ENCODE results near the gene RFX3.

The RFX3 gene

DNA sequence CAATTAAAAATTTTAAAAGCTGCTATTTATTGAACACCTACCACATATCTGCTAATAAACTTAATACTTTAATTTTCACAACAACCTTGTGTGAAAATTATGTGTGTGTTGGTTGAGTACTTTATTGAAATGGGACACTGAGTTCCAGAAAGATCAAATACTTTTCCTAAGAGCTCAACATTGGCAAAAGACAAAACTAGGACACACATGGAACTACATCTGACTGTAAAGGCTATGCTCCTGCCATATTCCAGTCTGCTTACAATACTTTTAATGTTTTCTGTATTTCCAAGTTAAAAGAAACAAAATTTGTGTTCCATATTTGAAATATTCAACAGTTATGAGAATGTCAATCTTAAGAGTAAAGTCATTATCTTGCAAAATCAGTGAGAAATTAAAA lies 111.8 kb downstream of the RFX3 start:
- Mint-ChIP-seq H3K4me3 (no peak overlapping the region), H3K27me3 (ENCODE audit: low read depth) (no peaks in the 10 kb centered on the region), H3K27ac (no peak overlapping the region), H3K9me3 (no peaks in the 10 kb centered on the region), H3K36me3 (ENCODE audit: low read depth) (no peaks in the 10 kb centered on the region), H3K4me1 (ENCODE audit: low read depth) (no peaks in the 10 kb centered on the region)
- no peak for DNase-seq (ENCODE audit: low spot score)

DNA sequence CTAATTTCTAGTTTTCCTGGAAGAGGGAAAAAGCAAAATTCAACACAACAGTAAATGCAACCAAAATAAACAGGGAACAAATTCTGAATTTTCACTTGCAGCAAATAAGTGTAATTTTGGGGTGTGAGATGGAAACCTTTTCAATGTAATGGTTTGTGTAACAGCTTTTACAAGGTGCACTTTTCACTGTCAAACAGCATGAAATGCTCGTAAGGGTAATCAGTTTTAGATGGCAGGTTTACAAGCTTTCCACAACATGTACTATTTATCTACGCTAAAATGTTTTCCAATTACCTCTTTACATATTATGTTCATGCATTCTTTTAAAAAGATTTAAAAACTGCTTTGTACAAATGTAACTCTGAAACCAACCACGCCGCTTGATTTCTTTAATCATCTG lies 115.3 kb downstream of the RFX3 start:
- H3K36me3 Mint-ChIP-seq (ENCODE audit: low read depth), result no peaks in the 10 kb centered on the region
- H3K27me3 Mint-ChIP-seq (ENCODE audit: low read depth), result no peaks in the 10 kb centered on the region
- H3K4me3 Mint-ChIP-seq, result no peak overlapping the region
- H3K27ac Mint-ChIP-seq, result no peak overlapping the region
- H3K4me1 Mint-ChIP-seq (ENCODE audit: low read depth), result no peaks in the 10 kb centered on the region
- no peaks in the 10 kb centered on the region for H3K9me3 Mint-ChIP-seq
- no peak for DNase-seq (ENCODE audit: low spot score)

DNA sequence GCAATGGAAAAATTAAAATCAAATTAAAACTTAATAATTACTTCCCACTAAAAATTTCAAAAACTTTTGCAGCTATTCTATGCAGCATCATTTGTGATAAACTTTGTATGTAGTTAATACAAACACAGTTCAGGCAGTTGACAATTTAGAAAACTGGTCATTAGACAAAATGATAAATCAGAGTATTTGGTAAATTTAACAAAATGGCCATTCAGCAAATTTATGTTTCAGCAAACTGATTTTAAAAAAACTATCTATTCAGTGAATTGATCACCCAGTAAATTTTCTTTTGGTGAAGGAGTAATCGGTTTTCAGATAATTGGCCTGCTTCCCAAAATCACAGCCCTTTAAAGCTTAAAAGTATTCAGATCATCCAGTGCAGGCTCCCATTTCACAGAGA lies 116.3 kb downstream of the RFX3 start:
- no peak overlapping the region for H3K4me3 Mint-ChIP-seq
- no peaks in the 10 kb centered on the region for H3K4me1 Mint-ChIP-seq (ENCODE audit: low read depth)
- H3K9me3 Mint-ChIP-seq, result no peaks in the 10 kb centered on the region
- no peak for DNase-seq (ENCODE audit: low spot score)
- no peaks in the 10 kb centered on the region for H3K36me3 Mint-ChIP-seq (ENCODE audit: low read depth)
- H3K27ac Mint-ChIP-seq, result no peak overlapping the region
- H3K27me3 Mint-ChIP-seq (ENCODE audit: low read depth), result no peaks in the 10 kb centered on the region

DNA sequence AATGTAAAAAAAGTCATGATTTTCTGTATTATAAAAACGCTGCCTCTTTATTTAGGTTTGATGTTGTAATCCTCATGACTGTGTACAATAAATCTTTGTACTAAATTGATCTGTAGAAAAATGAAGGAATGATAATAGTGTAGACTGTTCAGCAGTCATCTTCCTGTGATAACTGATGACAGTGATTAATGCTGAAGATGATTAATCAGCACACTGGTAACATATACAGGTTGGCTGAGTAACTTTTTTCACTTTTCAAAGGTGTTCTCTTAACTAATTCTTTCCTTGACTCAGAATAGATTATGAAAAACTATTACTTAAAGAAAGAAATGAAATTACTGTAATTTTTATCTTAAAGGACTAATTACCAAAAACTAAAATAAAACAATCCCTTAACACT lies 122.5 kb downstream of the RFX3 start:
- Mint-ChIP-seq H3K9me3 (no peaks in the 10 kb centered on the region), H3K36me3 (ENCODE audit: low read depth) (peaks cover 5% of the 10 kb centered on the region), H3K27ac (no peak overlapping the region), H3K4me1 (ENCODE audit: low read depth) (peaks cover 3% of the 10 kb centered on the region), H3K27me3 (ENCODE audit: low read depth) (no peaks in the 10 kb centered on the region), H3K4me3 (no peak overlapping the region)
- no peak for DNase-seq (ENCODE audit: low spot score)

DNA sequence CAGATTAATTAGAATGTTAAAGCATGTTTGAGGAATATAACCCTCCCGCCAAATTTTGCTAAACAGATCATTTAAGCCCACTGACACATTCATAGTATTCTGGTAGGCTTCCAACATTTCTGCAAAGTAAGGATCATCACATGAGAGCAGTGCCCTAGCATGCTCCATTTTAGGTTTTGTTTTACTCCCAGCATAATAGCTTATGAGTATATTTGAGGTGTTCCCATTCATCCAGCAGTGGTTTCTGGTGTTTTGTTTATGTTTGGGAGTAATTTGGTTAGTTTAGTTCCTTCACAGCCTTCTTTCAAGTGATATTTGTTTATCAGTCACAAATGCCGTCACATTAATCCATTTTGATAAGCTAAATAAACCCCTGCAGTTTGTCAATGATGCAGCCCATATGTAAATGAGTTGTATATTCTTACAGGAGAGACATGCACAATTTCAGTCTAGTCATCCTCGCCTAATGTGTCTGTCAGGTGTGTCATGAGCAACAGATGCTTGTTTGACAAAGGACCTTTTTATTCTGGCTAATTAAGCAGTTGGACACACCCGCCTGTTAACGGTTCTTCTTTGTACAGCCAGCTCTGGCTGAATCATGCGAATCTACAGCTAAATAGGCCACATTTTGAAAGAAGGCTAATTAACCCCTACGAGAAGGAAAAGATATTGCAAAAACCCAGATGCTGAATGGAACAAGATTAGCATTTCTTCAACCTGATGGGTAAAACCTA lies 124.4 kb downstream of the RFX3 start:
- Mint-ChIP-seq H3K9me3 (peaks cover 9% of the 10 kb centered on the region), H3K4me1 (ENCODE audit: low read depth) (peaks cover 16% of the 10 kb centered on the region), H3K27me3 (ENCODE audit: low read depth) (no peaks in the 10 kb centered on the region), H3K4me3 (no peak overlapping the region), H3K36me3 (ENCODE audit: low read depth) (peaks cover 16% of the 10 kb centered on the region), H3K27ac (no peak overlapping the region)
- no peak for DNase-seq (ENCODE audit: low spot score)

DNA sequence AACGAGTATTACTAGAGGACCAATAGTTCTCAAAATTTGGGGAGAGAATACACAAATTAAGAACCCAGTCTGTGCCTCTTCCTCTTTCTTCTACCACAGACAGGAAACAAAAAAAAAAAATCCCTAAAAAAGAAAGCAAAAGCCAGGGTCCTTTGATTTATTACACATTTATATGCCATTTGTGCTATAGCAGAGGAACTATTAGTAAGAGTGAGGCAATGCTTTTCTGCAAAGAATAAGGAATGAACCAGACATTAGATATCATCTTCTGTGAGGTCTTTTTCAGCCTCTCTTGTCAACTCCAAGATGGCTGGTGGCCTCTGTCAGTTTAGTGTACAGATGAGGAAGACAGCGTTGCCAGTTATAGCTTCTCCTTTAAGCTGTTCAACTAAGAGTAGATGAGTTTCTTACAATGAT lies 127.6 kb downstream of the RFX3 start:
- Mint-ChIP-seq H3K9me3 (peaks cover 9% of the 10 kb centered on the region), H3K36me3 (ENCODE audit: low read depth) (peaks cover 26% of the 10 kb centered on the region), H3K4me1 (ENCODE audit: low read depth) (peaks cover 17% of the 10 kb centered on the region), H3K27ac (peak overlapping the region; percentile 42), H3K4me3 (peak overlapping the region; percentile 48), H3K27me3 (ENCODE audit: low read depth) (no peaks in the 10 kb centered on the region)
- no peak for DNase-seq (ENCODE audit: low spot score)

DNA sequence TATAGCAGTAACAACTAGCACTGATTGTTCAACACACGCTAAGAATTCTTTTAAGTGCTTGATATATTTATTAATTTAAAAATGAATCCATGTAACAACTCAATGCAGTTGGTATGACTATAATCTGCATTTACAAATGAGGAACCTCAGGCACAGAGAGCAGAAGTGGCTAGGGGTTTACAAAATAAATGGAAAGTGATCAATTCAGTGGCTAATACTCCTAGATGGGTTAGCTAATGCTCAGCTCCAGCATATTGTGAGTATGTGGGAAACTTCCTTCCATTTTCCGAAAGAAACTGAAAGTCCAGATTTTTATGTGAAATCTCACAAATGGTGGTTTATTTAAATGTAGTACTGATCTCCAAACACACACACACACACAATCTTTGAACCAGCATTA lies 128.0 kb downstream of the RFX3 start:
- peaks cover 26% of the 10 kb centered on the region for H3K36me3 Mint-ChIP-seq (ENCODE audit: low read depth)
- no peak for DNase-seq (ENCODE audit: low spot score)
- H3K9me3 Mint-ChIP-seq, result peaks cover 9% of the 10 kb centered on the region
- H3K27me3 Mint-ChIP-seq (ENCODE audit: low read depth), result no peaks in the 10 kb centered on the region
- peak overlapping the region; percentile 42 for H3K27ac Mint-ChIP-seq
- peak overlapping the region; percentile 48 for H3K4me3 Mint-ChIP-seq
- peaks cover 17% of the 10 kb centered on the region for H3K4me1 Mint-ChIP-seq (ENCODE audit: low read depth)

DNA sequence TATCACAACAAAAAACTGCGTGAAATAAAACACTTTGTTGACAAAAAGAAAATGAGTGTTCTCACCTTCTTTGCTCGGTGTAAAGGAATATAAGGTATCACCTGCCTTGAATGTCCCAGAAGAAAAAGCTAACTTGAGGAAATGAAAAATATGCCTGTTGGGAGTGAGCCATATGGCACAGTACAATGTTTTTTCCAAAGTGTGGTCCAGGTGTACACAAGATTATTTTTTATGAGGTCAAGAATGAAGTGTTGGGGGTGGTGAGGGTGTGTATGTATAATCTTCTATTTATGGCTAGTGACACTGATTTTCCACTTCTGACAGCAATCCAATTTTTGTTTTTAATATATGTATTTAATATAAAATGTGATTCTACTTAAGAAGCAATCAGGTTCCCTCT lies 134.4 kb downstream of the RFX3 start:
- Mint-ChIP-seq H3K9me3 (peaks cover 26% of the 10 kb centered on the region), H3K27me3 (ENCODE audit: low read depth) (no peaks in the 10 kb centered on the region), H3K4me3 (no peak overlapping the region), H3K36me3 (ENCODE audit: low read depth) (peaks cover 53% of the 10 kb centered on the region), H3K4me1 (ENCODE audit: low read depth) (peaks cover 13% of the 10 kb centered on the region), H3K27ac (no peak overlapping the region)
- DNase-seq (ENCODE audit: low spot score), result no peak

DNA sequence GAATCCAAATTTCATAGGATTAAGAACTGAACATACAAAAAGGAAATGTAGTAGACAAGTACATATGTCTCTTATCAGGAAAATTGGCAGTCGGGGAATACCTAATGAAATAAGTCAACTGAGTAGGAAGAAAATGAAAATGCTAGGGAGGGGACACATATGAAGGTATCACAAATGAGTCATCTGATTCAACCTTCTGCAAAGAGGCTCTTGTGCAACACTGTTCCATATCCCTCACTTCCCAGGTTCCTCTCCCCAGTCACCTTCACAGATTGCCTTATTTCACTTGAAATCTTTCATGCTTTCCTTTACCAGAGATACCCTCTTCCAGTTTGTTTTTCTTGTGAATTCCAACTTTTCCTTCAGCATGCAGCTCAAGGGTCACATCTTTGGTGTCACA lies 139.0 kb downstream of the RFX3 start:
- Mint-ChIP-seq H3K4me3 (no peak overlapping the region), H3K27ac (no peak overlapping the region), H3K36me3 (ENCODE audit: low read depth) (peaks cover 48% of the 10 kb centered on the region), H3K9me3 (peaks cover 32% of the 10 kb centered on the region), H3K27me3 (ENCODE audit: low read depth) (no peaks in the 10 kb centered on the region), H3K4me1 (ENCODE audit: low read depth) (peaks cover 13% of the 10 kb centered on the region)
- no peak for DNase-seq (ENCODE audit: low spot score)

DNA sequence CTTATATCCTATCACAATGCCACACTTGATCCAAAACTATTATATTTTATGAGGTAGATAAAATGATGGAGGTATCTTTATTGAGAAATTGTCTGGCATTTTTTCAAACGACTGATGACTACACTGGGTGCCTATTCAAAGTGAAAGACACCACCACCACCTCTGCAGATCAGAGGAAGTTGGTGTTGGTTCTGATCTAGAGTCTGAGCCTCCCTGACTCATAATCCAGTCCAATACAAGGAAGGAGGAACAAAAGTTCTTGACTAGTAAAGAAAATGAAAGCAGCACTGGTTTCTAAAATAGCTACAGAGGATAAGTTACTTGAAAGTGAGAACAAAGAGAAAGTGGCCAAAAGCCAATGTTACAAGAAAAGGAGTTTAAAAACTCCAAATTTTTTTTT lies 139.9 kb downstream of the RFX3 start:
- Mint-ChIP-seq H3K4me1 (ENCODE audit: low read depth) (peaks cover 13% of the 10 kb centered on the region), H3K9me3 (peaks cover 29% of the 10 kb centered on the region), H3K36me3 (ENCODE audit: low read depth) (peaks cover 41% of the 10 kb centered on the region), H3K4me3 (no peak overlapping the region), H3K27me3 (ENCODE audit: low read depth) (no peaks in the 10 kb centered on the region), H3K27ac (no peak overlapping the region)
- peak; percentile 56 for DNase-seq (ENCODE audit: low spot score)

DNA sequence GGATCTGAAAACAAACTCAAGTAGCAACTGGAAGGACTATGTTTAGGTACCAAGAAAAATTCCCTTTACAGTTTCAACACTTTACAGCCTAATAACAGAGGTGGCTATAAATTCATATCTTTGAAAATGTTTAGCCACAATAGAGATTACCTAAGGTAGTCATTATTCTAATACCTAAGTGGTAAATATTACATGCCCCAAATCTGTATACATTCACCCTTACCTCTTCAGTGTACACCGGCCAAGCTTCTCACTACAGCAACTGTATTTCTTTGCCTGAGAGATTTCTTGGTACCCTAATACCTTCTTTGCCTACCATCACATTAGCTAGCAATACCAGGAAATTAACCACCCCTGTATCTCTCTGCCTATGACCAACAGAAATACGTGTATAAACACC lies 154.0 kb downstream of the RFX3 start:
- no peak for DNase-seq (ENCODE audit: low spot score)
- peaks cover 2% of the 10 kb centered on the region for H3K36me3 Mint-ChIP-seq (ENCODE audit: low read depth)
- H3K9me3 Mint-ChIP-seq, result no peaks in the 10 kb centered on the region
- no peaks in the 10 kb centered on the region for H3K27me3 Mint-ChIP-seq (ENCODE audit: low read depth)
- H3K4me3 Mint-ChIP-seq, result no peak overlapping the region
- H3K27ac Mint-ChIP-seq, result no peak overlapping the region
- no peaks in the 10 kb centered on the region for H3K4me1 Mint-ChIP-seq (ENCODE audit: low read depth)

DNA sequence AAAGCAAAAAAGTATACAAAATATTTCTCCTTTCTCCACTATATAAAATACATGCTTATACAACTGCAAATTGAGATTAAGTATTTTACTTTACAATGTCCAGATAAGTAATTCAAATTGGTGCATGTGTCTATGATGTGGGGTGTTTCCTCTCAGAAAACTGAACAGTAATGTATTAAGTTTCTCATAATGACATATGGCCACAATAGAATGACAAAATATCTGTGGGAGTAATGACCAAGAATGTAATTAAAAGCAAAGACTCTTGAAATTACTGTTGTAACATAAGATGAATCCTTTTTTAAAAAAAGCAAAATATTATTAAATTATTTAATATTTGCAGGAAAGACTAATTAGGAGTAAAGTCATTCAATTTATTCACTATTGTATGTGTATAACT lies 155.1 kb downstream of the RFX3 start:
- no peak overlapping the region for H3K27ac Mint-ChIP-seq
- no peaks in the 10 kb centered on the region for H3K9me3 Mint-ChIP-seq
- DNase-seq (ENCODE audit: low spot score), result no peak
- peaks cover under 1% of the 10 kb centered on the region for H3K36me3 Mint-ChIP-seq (ENCODE audit: low read depth)
- no peak overlapping the region for H3K4me3 Mint-ChIP-seq
- H3K27me3 Mint-ChIP-seq (ENCODE audit: low read depth), result no peaks in the 10 kb centered on the region
- H3K4me1 Mint-ChIP-seq (ENCODE audit: low read depth), result peaks cover under 1% of the 10 kb centered on the region

DNA sequence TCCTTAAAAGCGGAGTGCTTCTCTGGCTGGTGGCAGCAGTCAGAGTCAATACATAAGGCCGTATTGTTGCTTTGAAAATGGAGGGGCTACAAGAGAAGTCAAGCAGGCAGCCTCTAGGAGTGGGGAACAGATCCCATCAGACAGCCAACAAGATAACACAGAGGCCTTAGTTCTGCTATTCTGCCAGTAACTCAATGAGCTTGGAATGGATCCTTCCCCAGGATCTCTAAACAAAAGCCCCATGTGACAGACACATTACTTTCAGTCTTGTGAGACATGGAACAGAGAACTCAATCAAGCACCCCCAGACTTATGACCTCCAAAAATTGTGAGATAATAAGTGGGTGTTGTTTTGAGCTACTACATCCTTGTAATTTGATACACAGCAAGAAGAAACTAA lies 158.6 kb downstream of the RFX3 start:
- Mint-ChIP-seq H3K27ac (no peak overlapping the region), H3K27me3 (ENCODE audit: low read depth) (no peaks in the 10 kb centered on the region), H3K4me3 (no peak overlapping the region), H3K9me3 (no peaks in the 10 kb centered on the region), H3K36me3 (ENCODE audit: low read depth) (peaks cover 2% of the 10 kb centered on the region), H3K4me1 (ENCODE audit: low read depth) (peaks cover 1% of the 10 kb centered on the region)
- no peak for DNase-seq (ENCODE audit: low spot score)

DNA sequence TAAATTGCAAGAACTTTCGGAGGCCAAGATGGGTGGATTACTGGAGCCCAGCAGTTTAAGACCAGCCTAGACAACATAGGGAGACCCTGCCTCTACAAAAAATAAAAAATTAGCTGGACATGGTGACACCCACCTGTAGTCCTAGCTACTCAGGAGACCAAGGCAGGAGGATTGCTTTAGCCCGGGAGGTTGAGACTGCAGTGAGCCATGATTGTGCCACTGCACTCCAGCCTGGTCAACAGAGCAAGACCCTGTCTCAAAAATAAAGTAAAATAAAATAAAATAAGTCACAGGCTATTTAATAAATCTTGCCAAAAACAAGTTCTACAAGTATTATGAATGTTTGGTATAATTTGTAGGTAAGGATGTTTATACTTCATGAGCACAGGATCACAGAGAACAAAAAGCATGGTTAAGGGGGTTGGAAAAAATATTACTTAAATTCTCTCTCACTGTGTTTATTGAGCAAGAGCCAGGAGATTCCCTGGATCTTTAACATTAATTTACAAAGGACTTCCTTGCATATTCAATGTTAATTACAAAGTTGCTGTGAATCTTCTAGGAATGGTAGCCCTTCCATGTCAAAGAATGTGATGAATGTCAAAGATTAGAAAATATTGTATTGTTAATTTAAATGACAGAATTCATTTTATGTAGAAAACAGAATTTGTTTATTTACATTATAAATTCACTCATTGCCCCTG lies 164.0 kb downstream of the RFX3 start:
- H3K4me1 Mint-ChIP-seq (ENCODE audit: low read depth), result peaks cover 1% of the 10 kb centered on the region
- H3K36me3 Mint-ChIP-seq (ENCODE audit: low read depth), result peaks cover 2% of the 10 kb centered on the region
- no peaks in the 10 kb centered on the region for H3K9me3 Mint-ChIP-seq
- H3K27ac Mint-ChIP-seq, result no peak overlapping the region
- no peaks in the 10 kb centered on the region for H3K27me3 Mint-ChIP-seq (ENCODE audit: low read depth)
- DNase-seq (ENCODE audit: low spot score), result no peak
- H3K4me3 Mint-ChIP-seq, result no peak overlapping the region

DNA sequence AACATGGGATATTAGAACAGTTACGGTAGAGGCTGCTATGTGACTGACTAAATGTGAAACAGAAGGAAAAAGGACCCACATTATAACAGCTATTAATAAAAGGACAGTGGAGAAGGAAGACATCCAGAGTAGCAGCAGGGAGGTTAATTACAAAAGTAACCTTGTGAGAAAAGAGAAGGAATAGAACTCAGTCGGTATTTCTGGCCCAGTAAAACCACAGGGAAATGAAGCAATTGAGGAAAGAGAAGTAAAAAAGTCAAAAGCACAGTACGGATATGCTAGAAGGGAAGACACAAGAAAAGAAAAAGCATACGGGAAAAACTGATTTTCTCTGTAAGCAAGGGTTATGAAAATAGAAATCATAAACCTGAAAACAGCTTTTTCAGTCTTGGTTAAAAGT lies 164.7 kb downstream of the RFX3 start:
- H3K9me3 Mint-ChIP-seq, result no peaks in the 10 kb centered on the region
- H3K4me3 Mint-ChIP-seq, result no peak overlapping the region
- H3K36me3 Mint-ChIP-seq (ENCODE audit: low read depth), result peaks cover 2% of the 10 kb centered on the region
- H3K27me3 Mint-ChIP-seq (ENCODE audit: low read depth), result no peaks in the 10 kb centered on the region
- no peak overlapping the region for H3K27ac Mint-ChIP-seq
- H3K4me1 Mint-ChIP-seq (ENCODE audit: low read depth), result peaks cover 1% of the 10 kb centered on the region
- no peak for DNase-seq (ENCODE audit: low spot score)

All from T-helper 2 cell treated with Interferon-gamma antibody and Interleukin-4, amounts not matched to agents 5 μg/mL and 100 μg/mL, for 36 hours (primary cell).